Cerebellar nuclear complex (tissue), 1 donor: Measurements from ENCODE around the gene UGT1A7.
"Not testable (repeated sequence)": the region's sequence is repeated elsewhere in the genome, so short reads cannot be mapped to it uniquely, and the experiment has no call there.

Experiments used
- DNase-seq, 2 experiments: peaks; one replicate each; lab custom pipeline; 2025; lab: John Stamatoyannopoulos, UW

UGT1A7 gene

DNA sequence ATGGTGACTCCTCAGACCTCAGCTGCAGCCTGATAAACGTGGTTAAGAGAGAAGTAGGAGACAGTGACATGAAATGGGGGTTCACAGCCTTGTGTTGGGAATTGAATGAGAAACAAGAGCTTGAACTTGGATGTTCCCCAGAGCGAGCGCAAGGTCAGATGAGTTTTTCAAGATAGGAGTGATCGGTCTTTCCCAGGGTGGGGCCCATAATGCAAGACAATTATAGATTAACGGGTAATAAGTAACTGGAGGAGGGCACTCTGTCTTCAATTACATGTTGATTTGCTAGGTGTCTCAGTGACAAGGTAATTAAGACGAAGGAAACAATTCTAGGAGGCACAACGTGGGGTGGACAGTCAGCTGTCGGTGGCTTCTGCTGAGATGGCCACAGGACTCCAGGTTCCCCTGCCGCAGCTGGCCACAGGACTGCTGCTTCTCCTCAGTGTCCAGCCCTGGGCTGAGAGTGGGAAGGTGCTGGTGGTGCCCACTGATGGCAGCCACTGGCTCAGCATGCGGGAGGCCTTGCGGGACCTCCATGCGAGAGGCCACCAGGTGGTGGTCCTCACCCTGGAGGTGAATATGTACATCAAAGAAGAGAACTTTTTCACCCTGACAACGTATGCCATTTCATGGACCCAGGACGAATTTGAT is 31.0 kb downstream of the UGT1A7 start, which contains the start of gene UGT1A5:
Gene UGT1A5 (plus strand): TSS at position 297 of the 651 bp plus-strand sequence. CDS start 85 bp downstream, at position 382.
- DNase-seq, result no peak

DNA sequence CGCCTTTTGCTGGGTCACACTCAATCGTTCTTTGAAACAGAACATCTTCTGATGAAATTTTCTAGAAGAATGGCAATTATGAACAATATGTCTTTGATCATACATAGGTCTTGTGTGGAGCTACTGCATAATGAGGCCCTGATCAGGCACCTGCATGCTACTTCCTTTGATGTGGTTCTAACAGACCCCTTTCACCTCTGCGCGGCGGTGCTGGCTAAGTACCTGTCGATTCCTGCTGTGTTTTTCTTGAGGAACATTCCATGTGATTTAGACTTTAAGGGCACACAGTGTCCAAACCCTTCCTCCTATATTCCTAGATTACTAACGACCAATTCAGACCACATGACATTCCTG is 31.5 kb downstream of the UGT1A7 start:
- no peak for DNase-seq

DNA sequence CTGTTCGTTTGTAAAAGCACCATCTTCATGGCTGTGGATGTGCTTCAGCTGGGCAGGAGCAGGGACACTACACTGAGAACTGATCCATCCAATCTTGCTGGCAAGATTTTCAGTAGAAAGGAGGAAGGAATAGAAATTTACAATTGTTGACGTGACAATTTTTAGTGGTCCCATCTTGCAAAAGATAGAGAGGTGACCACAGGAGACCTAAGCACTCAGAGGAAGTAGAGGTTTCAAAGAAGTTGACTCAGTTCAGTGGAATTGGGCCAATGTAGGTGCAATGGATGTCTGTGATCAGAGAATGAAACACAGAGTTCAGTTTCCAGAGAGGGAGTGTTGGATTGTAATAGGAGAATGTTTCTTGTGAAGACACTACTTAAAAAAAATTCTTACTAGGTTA is 32.4 kb downstream of the UGT1A7 start:
- DNase-seq, result no peak

GRCh38 chr2:233718552-233718951 is 36.9 kb downstream of the UGT1A7 start, which contains the start of gene UGT1A4:
Gene UGT1A4, plus strand, starts transcription at chr2:233718736. Its CDS starts 85 bp downstream, at chr2:233718821.
- DNase-seq, result no peak

GRCh38 chr2:233728723-233729301 is 47.1 kb downstream of the UGT1A7 start, which contains the start of gene UGT1A3:
Gene UGT1A3, plus strand, starts transcription at chr2:233729042. Its CDS starts 85 bp downstream, at chr2:233729127.
- DNase-seq, result no peak

- not testable (repeated sequence) for DNase-seq
These were observed 55.4 kb downstream of the UGT1A7 start for GRCh38 chr2:233736868-233737653.

GRCh38 chr2:233740870-233741269 is 59.2 kb downstream of the UGT1A7 start:
- no peak for DNase-seq

- DNase-seq, result no peak
These were observed 62.0 kb downstream of the UGT1A7 start for GRCh38 chr2:233743464-233744259.

DNA sequence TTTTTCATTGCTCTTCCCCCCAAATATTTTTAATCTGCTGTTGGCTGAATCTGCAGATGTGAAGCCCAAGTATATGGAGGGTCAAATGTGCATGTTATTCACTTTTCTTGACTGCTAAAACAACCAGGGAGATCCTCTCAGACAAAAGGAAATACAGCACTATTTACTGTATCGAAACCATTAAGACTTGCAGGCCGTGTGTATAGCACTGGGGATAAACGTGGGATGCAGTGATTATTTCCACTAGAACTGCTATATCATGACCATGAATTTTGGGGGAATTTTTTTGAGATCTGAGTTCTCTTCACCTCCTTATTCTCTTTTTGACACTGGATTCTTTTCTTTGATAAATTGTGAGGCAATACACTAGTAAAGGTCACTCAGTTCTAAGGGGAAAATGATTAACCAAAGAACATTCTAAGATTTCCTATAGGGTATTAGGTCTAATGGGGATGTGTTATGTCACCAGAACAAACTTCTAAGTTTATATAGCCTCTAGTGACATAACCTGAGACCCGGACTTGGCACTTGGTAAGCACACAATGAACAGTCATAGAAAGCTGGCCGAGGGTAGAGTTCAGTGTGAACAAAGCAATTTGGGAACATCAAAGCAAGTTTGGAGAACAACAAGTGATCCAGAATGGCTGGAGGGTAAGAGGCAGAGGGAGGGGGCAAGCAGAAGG is 63.5 kb downstream of the UGT1A7 start:
- no peak for DNase-seq

DNA sequence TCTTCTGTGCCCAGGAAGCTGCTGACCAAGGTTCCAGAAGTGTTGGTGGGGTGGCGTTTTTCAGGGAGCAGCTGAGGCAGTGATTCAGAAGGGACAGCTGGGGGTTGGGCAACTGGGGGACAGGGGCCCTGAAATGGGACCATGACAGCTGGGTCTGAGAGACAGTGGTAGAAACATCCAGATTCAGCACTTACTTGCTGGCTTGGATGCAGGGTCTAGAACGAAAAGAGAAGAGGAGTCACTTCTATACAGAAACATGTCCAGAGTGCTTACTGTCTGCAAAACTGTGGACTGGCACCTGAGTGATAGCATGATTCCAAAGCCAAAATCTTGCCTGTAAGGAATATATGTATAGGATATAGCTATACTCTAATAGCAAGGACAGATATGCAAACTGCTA is 64.1 kb downstream of the UGT1A7 start:
- not testable (repeated sequence) for DNase-seq

- no peak for DNase-seq
These were observed 65.0 kb downstream of the UGT1A7 start for GRCh38 chr2:233746475-233747282.

- no peak for DNase-seq
These were observed 65.5 kb downstream of the UGT1A7 start for GRCh38 chr2:233747283-233747544.

GRCh38 chr2:233750689-233751088 is 69.0 kb downstream of the UGT1A7 start:
- not testable (repeated sequence) for DNase-seq

- not testable (repeated sequence) for DNase-seq
These were observed 69.7 kb downstream of the UGT1A7 start for GRCh38 chr2:233751212-233752009.

- DNase-seq, result no peak
These were observed 73.3 kb downstream of the UGT1A7 start for GRCh38 chr2:233754872-233755611.

DNA sequence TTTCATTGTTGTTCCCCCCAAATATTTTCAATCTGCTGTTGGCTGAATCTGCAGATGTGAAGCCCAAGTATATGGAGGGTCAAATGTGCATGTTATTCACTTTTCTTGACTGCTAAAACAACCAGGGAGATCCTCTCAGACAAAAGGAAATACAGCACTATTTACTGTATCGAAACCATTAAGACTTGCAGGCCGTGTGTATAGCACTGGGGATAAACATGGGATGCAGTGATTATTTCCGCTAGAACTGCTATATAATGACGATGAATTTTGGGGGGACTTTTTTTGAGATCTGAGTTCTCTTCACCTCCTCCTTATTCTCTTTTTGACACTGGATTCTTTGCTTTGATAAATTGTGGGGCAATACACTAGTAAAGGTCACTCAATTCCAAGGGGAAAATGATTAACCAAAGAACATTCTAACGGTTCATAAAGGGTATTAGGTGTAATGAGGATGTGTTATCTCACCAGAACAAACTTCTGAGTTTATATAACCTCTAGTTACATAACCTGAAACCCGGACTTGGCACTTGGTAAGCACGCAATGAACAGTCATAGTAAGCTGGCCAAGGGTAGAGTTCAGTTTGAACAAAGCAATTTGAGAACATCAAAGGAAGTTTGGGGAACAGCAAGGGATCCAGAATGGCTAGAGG is 74.9 kb downstream of the UGT1A7 start:
- DNase-seq, result no peak

- no peak for DNase-seq
These were observed 76.4 kb downstream of the UGT1A7 start for GRCh38 chr2:233758141-233758540.

- DNase-seq, result no peak
These were observed 77.1 kb downstream of the UGT1A7 start for GRCh38 chr2:233758849-233759248.

GRCh38 chr2:233760043-233760442 is 78.3 kb downstream of the UGT1A7 start, which contains the start of gene UGT1A1:
Gene UGT1A1, plus strand, starts transcription at chr2:233760270. Its CDS starts 18 bp downstream, at chr2:233760288.
- no peak for DNase-seq
